GM21619 (cell line): Measurements from ENCODE around the gene DAP3.
"Not testable (repeated sequence)": the region's sequence is repeated elsewhere in the genome, so short reads cannot be mapped to it uniquely, and the experiment has no call there.

ENCODE experiments used
- ATAC-seq: cut with Tn5 transposase; IDR thresholded peaks from one replicate; pipeline ENCODE4 v1.9.1; 2021; ENCODE audit not compliant: unreplicated experiment

The DAP3 gene

DNA sequence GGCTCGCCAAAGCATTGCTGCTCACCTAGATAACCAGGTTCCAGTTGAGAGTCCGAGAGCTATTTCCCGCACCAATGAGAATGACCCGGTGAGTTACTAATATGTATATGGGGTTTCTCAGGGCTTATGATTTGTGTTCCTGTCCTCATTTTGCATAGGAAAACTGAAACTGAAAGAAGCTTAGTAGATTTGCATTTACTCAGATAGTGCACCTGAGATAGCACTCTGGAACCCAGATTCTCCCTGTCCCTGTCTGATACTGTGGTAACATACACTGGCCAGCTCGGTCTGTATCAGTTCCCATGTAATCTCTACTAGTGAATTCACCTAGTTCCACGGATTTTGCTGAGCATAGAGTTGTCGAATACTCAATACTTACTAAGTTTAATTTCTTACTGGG is 28.1 kb downstream of the DAP3 start:
- ATAC-seq = peak; percentile 54

DNA sequence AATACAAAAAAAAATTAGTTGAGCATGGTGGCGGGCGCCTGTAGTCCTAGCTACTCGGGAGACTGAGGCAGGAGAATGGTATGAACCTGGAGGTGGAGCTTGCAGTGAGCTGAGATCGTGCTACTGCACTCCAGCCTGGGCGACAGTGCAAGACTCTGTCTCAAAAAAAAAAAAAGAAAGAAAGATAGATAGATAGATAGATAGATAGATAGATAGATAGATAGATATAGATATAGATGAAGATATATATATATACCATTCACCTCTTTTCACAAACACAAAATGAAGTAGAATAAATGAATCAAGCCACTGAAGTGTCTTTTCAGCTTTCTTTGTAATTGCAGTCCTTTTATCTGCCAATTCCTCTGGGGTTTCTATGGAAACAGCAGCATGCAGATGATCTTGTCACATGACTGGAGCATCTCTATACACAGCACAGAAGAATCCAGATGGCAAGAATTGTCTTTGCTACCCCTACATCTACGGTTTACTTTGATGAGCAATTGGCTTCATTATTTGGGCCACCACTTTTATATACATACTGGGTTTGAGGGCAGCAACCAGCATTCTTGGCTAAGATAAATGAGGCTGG is 29.7 kb downstream of the DAP3 start:
- ATAC-seq = not testable (repeated sequence)

DNA sequence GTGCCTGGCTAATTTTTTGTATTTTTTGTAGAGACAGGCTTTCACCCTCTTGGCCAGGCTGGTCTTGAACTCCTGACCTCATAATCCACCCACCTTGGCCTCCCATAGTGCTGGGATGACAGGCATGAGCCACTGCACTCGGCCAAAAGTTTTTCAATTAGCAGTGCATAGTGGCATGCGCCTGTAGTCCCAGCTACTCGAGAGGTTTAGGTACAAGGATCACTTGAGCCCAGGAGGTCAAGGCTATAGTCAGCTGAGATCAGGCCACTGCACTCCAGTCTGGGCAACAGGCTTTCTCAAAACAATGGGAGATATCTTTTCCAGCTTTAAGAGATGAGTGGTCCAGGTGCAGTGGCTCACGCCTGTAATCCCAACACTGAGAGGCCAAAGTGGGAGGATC is 30.8 kb downstream of the DAP3 start:
- ATAC-seq = no peak

DNA sequence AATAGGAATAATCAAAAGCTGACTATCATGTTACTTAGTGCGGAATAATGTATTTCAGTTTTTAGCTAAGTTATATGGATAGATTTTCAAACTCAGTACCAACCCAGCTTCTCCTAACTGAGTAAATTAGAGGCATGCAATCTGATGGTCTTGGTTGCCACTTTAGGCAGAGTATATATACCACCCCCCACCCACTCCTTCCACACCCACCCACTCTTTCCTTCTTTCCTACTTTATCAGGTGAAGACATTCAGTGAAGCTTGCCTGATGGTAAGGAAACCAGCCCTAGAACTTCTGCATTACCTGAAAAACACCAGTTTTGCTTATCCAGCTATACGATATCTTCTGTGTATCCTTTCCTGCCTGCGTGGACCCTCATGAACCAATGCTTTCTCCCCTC is 36.3 kb downstream of the DAP3 start:
- ATAC-seq = no peak

DNA sequence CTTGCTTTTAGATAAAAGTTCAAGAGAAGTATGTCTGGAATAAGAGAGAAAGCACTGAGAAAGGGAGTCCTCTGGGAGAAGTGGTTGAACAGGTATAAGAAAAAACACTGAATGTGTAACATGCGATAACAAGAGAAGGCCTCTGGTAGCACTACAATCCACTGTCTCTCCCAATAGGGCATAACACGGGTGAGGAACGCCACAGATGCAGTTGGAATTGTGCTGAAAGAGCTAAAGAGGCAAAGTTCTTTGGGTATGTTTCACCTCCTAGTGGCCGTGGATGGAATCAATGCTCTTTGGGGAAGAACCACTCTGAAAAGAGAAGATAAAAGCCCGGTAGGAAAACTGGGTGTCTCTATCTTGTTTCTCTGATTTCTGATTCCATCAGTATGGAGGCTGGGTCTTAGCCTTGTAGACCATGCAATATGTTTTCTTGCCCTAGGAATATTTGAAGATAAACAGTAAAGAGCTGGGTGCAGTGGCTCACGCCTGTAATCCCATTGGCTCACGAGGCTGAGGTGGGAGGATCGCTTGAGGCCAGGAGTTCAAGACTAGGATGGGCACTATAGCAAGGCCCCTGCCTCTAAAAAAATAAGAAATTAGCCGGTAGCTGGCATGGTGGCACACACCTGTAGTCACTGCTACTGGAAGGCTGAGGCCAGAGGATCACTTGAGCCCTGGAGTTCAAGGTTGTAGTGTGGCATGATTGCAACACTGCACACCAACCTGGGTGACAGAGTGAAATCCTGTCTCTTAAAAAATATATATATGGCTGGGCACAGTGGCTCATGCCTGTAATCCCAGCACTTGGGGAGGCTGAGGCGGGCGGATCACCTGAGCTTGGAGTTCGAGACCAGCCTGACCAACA is 40.4 kb downstream of the DAP3 start:
- ATAC-seq = no peak

DNA sequence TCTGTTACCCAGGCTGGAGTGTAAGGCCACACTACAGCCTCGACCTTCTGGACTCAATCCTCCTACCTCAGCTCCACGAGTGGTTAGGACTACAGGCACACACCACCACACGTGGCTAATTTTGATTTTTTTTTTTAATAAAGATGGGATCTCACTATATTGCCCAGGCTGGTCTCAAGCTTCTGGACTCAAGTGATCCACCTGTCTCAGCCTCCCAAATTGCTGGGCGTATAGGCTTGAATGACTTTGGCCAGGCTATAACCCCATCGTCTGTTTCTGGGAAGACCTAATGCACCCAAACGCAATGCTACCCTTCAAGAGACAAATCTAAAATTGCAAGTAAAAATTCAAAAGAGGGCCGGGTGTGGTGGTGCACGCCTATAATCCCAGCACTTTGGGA is 52.1 kb downstream of the DAP3 start:
- no peak for ATAC-seq

DNA sequence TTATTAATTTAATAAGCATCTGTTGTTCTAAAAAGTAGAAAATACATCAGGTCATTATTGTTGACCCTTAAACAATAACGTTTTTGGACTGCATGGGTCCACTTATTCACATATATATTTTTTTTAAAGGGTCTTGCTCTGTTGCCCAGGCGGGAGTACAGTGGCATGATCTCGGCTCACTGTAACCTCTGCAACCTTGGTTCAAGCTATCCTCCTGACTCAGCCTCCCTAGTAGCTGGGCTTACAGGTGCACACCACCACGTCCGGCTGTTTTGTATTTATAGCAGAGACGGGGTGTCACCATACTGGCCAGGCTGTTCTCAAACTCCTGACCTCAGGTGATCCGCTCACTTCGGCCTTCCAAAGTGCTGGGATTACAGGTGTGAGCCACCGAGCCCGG is 53.0 kb downstream of the DAP3 start:
- no peak for ATAC-seq

DNA sequence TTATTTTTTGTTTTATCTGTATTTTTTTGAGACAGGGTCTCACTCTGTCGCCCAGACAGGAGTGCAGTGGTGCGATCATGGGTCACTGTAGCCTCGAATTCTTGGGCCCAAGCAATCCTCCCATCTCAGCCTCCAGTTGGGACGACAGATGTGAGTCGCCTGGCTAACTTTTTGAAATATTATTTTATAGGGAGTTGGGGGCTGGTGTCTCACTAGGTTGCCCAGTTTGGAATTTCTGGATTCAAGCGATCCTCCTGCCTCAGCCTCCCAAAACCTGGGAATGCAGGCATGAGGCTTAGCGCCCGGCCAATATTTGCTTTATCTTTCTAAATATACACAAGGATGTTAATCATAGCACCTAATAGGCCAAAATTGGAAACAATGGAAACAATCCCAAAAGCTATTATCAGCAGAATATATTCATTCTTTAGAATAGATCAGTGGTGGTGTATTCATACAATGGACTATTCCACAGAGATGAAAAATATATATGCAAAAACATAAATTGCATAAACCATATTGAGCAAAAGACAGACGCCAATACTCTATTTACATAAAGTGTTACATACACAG is 55.9 kb downstream of the DAP3 start:
- no peak for ATAC-seq

DNA sequence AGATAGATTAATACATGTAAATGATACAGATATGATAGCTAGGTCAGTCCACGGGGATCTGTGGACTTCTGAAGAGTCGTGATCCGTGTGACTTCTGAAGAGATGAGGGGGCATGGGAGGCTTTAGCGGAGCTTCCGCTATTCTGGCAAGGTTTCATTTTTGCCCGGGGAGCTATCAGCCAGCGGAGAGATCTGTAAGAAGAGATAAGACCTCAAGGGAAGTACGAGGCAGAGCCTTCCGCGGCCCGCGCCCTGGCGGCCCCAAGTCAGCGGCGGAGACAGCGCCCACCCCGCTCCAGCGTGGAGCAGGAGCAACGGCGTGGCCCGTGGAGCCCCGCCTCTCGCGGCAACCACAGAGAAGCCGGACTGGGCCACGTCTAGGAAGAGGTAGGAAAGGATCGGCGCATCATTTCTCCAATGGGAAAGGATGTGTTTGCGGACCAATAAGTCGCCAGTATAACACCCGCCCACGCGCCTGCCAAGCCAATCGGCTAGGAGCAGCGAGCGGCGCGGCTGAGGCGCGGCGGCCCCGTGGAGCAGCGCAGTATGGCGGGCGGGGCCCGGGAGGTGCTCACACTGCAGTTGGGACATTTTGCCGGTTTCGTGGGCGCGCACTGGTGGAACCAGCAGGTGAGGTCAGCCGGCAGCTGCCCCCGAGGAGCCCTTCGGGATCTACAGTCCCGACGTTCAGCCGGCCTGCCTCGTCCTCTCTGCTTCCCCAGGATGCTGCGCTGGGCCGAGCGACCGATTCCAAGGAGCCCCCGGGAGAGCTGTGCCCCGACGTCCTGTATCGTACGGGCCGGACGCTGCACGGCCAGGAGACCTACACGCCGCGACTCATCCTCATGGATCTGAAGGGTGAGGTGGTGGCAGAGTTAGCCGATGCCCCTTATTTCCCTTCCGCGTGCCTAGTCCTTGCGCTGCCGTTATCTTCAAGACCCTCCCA is 56.7 kb downstream of the DAP3 start:
- peak; percentile 88 for ATAC-seq

DNA sequence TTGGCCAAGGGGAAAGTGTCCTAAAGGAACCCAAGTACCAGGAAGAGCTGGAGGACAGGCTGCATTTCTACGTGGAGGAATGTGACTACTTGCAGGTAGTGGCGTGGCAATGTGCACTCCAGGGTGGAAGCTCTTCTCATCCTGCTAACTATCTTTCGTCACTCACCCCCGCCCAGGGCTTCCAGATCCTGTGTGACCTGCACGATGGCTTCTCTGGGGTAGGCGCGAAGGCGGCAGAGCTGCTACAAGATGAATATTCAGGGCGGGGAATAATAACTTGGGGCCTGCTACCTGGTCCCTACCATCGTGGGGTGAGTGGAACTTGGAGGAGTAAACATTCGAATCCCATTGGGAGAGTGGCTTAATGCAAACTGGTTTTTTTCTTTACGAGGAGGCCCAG is 58.7 kb downstream of the DAP3 start:
- ATAC-seq = not testable (repeated sequence)

DNA sequence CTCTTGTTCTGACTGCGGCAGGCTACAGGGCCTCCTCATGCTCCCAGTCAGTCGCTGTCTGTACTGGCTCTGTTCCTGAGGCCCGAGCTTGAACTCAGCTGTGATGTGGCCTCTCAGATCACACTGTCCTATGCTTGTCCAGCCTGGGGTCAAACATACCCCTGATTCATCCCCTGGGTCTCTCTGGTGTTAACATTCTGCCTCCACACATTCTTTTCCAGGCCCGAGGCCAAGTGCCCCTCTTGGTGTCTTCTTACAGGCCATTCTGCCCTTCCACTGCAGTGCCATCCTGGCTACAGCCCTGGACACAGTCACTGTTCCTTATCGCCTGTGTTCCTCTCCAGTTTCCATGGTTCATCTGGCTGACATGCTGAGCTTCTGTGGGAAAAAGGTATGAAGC is 59.2 kb downstream of the DAP3 start:
- ATAC-seq = not testable (repeated sequence)

DNA sequence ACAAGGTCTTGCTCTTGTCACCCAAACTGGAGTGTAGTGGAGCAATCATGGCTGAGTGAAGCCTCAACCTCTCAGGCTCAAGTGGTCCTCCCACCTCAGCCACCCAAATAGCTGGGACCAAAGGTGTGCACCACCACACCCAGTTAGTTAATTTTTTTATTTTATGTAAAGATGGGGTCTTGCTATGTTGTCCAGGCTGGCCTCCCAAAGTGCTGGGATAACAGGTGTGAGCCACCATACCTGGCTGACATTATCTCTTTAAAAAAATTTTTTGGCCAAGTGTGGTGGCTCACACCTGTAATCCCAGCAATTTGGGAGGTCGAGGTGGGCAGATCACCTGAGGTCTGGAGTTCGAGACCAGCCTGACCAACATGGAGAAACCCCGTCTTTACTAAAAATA is 70.1 kb downstream of the DAP3 start:
- ATAC-seq = not testable (repeated sequence)

DNA sequence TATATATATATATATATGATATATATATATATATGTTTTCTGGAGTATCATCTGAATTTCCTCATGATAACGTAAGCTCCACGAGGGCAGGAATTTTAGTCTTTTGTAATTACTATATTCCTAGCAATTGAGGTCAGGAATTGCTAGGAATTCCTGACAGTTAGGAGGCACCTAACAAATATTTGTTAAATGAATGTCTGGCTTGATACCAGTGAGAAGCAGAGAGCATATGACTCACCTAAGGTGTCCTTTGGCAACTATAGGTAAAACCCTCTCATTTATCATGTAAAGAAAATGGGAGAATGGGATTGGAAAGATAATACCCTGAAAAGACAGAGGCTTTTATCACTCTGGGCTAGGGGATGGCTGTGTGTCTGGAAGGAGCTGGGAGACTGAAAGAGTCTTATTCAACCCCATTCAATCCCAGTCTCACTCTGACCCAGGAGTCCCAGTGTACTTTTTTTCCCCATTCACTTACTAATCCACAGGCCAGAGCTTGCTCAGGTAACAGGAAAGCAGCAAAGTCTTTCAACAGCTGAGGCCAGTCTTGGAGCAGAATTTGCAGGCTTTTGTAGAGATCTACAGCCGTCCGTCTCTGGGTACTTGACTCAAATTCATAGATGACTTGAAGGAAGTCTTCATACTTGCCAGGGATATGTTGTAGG is 71.2 kb downstream of the DAP3 start:
- no peak for ATAC-seq

DNA sequence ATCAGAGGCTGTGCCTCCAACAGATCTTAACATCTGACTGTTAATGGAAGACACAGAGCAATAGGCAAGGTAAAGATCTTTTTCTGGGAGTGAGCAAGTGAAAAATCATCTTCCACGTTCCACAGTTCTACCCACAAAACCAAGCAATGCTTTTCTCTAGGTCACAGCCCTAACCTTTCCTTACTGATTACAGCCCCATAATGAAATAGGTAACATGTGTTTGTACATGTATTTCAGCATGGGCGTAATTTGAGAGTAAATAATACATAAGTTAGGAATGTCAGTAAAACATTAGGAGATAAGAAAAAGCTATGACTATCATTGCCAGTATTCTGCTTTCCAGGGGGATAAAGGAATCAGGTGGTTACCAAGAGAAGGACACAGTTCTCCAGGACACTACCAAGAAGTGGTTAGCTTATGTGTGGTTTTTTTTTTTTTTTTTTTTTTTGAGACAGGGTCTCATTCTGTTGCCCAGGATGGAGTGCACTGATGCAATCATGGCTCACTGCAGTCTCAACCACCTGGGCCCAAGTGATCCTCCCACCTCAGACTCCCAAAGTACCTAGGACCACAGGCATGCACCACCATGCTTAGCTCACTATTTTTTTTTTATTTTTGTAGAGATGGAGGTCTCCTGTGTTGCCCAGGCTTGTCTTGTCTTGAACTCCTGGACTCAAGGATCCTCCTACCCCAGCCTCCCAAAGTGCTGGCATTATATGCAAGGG is 72.0 kb downstream of the DAP3 start:
- ATAC-seq = no peak

DNA sequence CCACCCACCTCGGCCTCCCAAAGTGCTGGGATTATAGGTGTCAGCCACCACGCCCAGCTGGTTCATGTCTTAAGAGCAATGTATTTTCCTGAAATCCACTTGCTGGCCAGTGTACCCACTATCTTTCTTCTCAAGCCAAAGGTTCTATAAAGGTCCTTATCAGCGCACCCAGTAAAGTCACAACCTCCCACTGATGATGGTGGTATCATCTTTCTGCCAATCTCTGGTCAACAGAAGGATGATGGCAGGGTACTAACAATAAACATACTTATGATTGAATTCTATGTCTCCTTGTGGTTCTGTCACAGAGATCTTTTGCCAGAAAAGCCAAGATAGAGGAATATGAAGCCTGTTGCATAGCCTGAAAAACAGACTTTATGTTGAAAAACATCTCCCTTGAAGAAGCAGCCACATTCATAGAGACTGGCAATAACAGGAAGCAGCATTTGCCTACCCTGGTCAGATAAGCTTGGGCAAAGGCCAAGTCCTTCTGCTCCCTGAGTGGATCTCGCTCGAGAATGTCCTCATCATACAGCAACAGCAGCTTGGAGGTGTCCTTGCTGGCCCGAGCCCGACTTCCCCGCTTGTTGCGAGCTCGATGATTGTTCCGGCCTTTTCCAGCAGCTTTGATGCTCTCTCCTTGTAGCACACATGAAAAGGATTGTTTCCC is 73.0 kb downstream of the DAP3 start:
- ATAC-seq = no peak

DNA sequence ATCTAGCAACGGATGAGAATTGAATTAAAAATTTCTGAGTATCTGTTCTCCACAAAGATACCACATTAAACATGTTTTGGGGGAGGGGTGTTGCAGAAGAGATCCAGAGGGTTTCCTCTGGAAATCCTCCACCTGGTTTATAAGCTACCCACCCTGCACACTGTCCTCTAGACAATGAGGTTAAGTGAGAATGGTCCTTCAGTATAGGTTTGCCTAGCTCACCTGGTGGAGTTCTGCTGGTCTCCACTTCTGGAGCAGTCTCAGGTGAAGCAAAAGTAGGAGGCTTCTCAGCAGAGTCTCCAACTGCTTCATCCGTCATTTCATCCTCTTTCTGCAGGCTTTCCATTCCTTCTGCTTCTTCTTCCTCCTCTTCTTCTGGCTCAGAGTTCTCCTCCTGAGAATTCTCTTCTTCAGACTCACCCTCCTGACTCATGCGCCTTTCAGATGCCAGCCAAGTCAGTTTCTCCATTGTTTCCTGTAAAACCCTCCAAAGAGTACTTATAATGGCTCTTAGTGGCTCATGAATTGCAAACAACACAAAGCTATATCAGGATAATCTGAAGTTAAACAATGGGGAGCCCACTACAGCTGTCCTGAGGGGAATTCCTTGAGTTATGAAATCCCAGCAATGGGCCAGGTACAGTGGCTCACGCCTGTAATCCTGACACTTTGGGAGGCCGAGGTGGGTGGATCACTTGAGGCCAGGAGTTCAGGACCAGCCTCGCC is 74.4 kb downstream of the DAP3 start:
- ATAC-seq = not testable (repeated sequence)

DNA sequence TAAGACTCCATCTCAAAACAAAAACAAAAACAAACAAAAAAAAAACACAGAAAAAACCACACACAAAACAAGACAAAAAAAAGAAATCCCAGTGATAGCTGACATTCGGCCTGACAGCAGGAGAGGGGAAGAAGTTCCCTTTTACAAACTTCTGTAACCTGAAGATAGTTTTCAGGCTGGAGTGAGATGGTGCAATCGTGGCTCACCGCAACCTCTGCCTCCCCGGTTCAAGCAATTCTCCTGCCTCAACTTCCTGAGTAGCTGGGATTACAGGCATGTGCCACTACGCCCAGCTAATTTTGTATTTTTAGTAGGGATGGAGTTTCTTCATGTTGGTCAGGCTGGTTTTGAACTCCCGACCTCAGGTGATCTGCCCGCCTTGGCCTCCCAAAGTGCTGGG is 75.1 kb downstream of the DAP3 start:
- ATAC-seq = not testable (repeated sequence)

DNA sequence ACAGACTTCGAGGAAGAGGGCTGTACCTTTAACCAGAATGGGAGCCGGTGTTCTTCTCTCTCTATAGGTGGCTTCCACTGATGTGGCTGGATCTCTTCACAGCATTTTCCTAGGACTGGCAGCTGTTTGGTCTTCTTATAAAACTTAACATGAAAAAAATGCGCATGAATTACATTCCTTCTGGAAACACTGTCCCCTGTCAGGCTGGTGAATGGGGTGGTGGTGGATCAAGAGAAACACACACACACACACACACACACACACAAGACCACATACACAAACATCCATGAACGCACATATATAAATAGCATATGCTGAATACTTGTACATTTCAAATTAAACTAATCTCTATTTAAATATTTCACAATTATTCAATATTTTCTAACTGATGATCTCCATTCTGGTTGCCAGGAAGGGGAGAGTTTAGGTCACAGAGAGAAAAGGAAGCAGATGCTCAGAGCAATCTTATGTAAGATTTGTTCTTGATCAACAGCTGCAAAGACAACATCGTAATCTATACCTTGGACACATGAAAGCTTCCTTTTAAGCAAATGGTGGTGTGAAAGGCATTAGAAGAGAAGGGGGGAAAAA is 78.6 kb downstream of the DAP3 start:
- ATAC-seq = not testable (repeated sequence)
